Measurements from ENCODE around the gene ATP6V0D1.

GRCh38 chr16:67390816-67391423 is 90.0 kb downstream of the ATP6V0D1 start:
- TF ChIP-seq BHLHE40 (IDR thresholded peaks at IDR 0.05; ENCODE audit: borderline replicate concordance), result no peak
- no peak for TF ChIP-seq SP1 (IDR thresholded peaks at IDR 0.05)
- no peak for TF ChIP-seq SUZ12 (IDR thresholded peaks at IDR 0.05)
- TF ChIP-seq HDGF (IDR thresholded peaks at IDR 0.05; ENCODE audit: borderline replicate concordance), result no peak
- no peak for TF ChIP-seq ELF4 (IDR thresholded peaks at IDR 0.05)
- no peak for TF ChIP-seq TARDBP (IDR thresholded peaks at IDR 0.05)
- TF ChIP-seq FOXM1 (IDR thresholded peaks at IDR 0.05; ENCODE audit: borderline replicate concordance), result no peak
- TF ChIP-seq NFRKB (IDR thresholded peaks at IDR 0.05), result no peak
- no peak for TF ChIP-seq L3MBTL2 (conservative IDR thresholded peaks at IDR 0.05)
- no peak for TF ChIP-seq FOXA1 (IDR thresholded peaks at IDR 0.05)

Measured in HEK293T (cell line).